ENCODE results near the gene AMBP.
"Not testable (repeated sequence)": the region's sequence is repeated elsewhere in the genome, so short reads cannot be mapped to it uniquely, and the experiment has no call there.

The AMBP gene

DNA sequence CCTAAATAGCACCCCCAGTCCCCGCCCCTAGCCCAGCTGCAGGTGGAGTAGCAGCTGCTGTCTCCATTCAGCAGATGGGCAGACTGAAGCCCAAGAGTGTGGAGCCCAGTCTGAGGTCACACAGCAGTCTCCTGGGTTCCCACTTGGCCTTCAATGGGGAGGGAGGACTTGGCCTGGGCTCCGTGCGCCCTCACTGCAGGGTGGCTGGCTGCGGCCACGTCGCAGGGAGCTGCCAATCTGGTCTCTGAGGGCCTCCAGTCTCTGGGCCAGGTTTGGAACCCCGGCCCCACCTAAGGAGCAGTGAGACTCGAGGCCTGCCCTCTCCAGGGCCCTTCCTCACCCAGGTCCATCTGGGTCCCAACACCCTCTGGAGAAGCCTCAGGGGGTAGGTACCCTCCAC, 13.6 kb upstream of the AMBP start:
- DNase-seq = no peak

GRCh38 chr9:114090798-114091197, 12.7 kb upstream of the AMBP start:
- DNase-seq = no peak

- DNase-seq = peak in 1 of 2 donors; percentile 5
These were observed 11.2 kb upstream of the AMBP start for GRCh38 chr9:114089206-114089840.

DNA sequence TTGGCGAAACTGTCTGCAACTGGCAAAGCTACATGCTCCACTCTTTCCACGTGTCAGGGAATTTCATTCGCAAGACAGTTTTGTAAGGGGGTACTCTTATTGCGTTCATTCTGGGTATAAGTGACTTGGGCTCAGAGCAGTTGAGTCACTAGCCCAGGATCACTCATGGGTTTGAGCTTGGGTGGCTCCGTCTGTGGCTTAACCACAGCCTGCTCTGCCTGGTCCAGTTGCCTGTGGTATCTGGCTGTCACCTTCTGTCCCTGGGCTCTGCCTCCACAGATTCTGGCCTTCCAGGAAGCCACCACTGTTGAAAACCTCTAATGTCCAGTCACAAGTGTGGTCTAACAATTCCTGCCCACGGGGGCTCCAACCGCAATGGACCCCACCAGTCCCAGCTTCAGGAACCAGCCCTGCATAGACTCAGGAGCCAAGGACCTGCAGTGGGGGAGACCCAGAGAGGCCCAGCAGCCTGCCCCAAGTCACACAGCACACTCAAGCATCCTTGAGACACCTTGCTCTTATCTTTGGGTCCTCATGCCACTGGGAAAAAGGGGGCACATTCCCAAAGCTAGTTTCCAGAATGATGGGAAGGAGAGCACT, 10.6 kb upstream of the AMBP start:
- no peak for DNase-seq

DNA sequence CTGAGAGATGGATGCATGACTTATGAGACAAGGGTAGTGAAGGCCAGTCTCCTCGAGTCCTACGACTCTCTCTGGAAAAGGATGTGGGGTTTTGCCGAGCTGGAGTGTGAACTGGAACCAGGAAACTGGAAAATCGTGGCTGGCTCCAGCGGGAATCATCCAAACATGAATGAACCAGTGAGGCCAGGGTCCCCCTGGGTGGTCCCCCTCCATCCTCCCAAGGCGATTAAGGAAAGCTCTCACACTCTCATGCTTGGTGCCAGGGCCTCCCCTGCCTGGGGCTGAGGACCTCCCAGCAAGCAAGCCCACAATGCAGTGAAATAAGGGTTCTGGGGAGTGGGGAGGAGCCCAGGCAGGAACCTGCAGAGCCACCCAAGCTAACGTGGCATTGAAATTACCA, 9.6 kb upstream of the AMBP start:
- DNase-seq = peak in 1 of 2 donors; percentile 1

DNA sequence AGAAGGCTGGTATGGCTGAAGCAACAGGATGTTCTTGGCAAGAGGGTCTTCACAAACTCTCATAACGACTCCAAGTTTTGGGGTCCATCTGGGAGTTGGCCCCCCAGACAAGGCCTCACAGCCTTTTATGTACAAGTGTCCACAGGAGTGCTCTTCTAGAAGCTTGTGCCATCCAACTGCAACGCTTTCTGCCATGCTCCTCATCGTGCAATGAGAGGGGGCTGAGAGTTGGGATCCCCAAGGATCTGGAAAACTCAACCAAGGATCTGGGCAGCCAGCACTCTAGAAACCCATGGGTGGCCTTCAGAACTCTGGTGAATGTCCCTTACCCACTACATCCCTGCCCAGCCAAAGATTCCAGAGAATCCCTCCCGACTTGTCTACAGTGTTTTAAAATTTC, 8.5 kb upstream of the AMBP start:
- DNase-seq = no peak

DNA sequence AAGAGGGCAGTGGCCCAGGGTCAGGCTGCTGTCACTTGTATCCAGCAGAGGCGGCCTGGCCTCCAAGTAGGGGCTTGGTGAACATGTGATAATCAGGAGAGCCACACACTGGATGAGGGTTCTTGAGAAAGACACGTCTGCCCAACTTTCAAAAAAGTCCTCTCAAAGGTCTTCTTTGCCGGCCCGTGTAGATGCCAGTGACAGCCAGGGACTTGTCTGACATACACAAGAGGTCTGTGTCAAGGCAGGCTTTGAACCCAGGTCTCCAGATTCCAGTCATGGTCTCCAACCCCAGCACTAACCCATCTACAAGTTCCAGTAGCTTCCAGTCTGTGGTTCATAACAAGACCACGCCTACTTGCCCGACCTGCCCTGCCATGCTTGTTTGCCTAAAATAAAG, 7.9 kb upstream of the AMBP start:
- no peak for DNase-seq

DNA sequence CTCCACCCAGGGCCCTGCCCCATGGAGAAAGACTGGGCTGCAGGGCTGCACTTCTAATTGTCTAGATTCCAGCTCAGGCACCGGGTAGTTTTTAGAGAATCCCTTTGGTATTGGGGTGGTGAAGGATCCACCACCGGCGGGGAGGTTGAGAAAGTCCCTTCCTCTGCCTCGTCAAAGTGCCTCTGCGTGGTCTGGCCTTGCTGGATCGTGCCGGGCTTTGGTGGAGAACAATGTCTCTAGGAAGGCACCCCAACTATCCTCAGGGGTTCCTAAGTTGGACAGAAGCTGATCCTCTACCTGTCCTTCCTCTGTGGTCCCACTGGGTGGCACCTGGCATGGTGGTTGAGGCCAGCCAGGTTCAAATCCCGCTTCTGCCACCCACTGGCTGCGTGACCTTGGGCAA, 7.3 kb upstream of the AMBP start:
- no peak for DNase-seq

- no peak for DNase-seq
These were observed 6.4 kb upstream of the AMBP start for GRCh38 chr9:114084282-114085073.

GRCh38 chr9:114083666-114084065, 5.6 kb upstream of the AMBP start:
- no peak for DNase-seq

DNA sequence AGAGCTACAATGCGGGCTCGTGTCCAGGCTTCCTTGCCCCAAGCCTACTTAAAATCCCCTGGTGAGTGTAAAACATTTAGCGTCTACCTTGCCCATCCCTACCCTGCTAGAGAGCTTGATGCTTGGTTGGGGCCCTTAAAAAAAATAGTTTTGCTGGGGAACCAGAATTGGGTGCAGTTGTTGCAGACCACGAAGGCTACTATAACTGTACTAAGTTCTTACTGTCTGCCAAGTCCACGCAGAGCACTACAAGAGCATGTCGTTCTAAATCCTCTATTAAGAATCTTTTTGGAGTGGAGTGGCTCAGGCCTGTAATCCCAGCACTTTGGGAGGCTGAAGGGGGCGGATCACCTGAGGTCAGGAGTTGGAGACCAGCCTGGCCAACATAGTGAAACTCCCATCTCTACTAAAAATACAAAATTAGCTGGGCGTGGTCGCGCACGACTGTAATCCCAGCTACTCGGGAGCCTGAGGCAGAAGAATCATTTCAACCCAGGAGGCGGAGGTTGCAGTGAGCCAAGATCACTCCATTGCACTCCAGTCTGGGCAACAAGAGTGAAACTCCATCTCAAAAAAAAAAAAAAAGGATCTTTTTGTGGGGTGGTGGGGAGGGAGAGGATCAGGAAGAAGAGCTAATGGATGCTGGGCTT, 4.8 kb upstream of the AMBP start:
- DNase-seq = not testable (repeated sequence)

- peak; percentile 68 to 70 for DNase-seq
These were observed 4.1 kb upstream of the AMBP start for GRCh38 chr9:114082017-114082762.

DNA sequence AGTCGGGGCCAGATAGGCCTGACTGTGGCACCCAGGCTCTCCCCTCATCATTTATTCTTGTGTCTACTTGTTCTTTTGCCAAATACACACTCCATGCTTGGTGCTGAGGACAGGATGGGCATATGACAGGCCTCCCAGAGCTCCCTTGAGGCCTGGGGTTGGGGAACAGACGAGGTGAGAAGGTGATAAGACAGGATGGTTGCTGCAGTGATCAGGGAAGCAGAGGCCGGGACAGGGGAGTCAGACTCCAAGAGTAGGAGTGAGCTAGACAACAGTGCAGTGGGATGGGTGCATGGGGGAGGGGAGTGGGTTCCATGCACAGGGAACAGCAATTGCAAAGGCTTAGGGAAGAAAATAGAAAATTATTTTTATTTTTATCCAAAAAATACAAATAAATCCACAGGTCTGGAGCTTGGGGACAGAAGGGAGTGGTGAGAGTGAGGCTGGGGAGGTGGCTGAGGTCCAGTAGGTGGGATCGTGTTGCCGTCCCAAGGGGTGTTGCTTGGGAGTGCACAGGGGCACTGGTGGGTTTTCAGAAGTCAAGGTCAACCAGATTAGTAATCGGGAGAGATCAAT, 3.4 kb upstream of the AMBP start:
- DNase-seq = no peak

- no peak for DNase-seq
These were observed 2.8 kb upstream of the AMBP start for GRCh38 chr9:114080773-114081440.

DNA sequence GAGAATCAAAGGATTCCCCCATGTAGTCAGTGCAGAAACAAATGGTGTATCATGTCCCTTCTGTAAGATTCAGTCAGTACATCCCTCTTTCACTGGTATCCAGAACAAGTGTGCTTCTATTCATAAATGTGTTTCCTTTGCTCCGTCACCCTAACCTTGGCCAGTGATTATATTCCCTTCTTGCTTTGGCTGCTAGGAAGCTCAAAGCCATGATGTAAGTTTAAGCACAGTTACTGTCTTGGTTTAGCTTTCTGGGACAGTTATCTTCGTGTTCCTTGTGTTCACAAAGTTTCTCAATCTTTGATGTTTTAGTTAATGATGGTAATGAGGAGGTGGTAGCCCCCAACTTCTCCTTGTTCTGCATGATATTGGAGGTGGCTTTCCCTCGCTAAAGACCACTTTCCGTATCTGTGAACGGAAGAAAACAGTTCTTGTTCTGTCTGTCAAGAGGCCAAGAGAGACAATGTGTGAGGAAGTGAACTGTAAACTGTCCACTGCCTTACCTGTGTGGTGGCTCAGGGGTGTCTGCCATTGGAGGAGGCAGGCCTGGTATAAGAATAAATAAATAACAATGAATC, 2.2 kb upstream of the AMBP start:
- no peak for DNase-seq

DNA sequence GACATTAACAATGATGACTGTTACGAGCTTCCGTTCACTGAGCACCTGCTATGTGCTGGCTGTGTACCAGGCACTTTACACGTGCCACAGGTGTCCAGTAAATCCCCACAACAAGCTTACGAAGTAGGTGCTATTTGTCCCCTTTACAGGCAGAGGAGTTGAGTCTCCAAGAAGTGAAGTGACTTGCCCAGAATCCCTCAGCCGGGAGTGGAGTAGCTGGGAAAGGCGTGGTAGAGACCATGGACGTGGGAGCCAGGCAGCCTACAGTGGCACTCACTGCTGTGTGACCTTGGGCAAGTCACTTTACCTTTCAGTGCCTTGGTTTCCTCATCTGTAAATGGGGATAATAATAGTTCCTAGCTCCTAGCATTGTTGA, 669 bp upstream of the AMBP start:
- no peak for DNase-seq

- DNase-seq = no peak
These were observed 800 bp downstream of the AMBP start for GRCh38 chr9:114077162-114077837.

- DNase-seq = no peak
These were observed 1.6 kb downstream of the AMBP start for GRCh38 chr9:114076237-114077161.

- no peak for DNase-seq
These were observed 2.5 kb downstream of the AMBP start for GRCh38 chr9:114075602-114076001.
